HEK293T (cell line): ENCODE data around the gene YOD1.

Experiments used
- BHLHE40 ChIP-seq: fragments of 450-650 bp; IDR thresholded peaks from 2 replicates; pipeline ENCODE4 v1.6.1; 2016; ENCODE audit warnings: mild to moderate bottlenecking, moderate library complexity, borderline replicate concordance
- L3MBTL2 ChIP-seq: fragments of 450-650 bp; conservative IDR thresholded peaks from 2 replicates; pipeline ENCODE4 v1.6.1; 2016; ENCODE audit warnings: mild to moderate bottlenecking
- SP1 ChIP-seq: fragments of 450-650 bp; IDR thresholded peaks from 2 replicates; pipeline ENCODE4 v1.6.1; 2017
- SUZ12 ChIP-seq: fragments of 450-650 bp; IDR thresholded peaks from 2 replicates; pipeline ENCODE4 v1.6.1; 2016; ENCODE audit warnings: mild to moderate bottlenecking
- TARDBP ChIP-seq: fragments of 450-650 bp; IDR thresholded peaks from 2 replicates; pipeline ENCODE4 v1.6.1; 2016

DNA sequence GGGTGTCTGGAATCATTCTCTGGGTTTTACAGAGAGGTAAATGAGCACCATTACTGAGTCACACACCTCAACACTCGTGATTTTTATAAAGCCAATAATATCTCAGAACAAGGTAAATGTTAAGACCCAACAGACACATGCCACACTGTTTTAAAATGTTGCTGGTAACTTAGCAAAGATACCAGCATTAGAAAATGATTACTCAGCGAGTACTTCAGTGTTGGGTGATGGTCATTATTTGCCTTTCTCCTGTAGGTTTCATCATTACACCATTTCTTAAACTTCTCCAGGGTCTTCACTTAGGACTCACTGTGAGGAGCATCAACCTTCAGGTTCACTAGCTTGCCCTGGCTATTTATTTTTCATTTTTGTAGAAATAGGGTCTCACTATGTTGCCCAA lies 30.8 kb upstream of the YOD1 start:
- TF ChIP-seq TARDBP (no peak), BHLHE40 (no peak), L3MBTL2 (no peak), SP1 (no peak), SUZ12 (no peak)
